ENCODE measurements around the gene ZNF324.
"Not testable (repeated sequence)": the region's sequence is repeated elsewhere in the genome, so short reads cannot be mapped to it uniquely, and the experiment has no call there.

Gene ZNF324

GRCh38 chr19:58498316-58499020, 31.6 kb downstream of the ZNF324 start:
- FAIRE-seq (no peak), DNase-seq (ENCODE audit: insufficient read length, low spot score) (no peak)

GRCh38 chr19:58499021-58499927, 32.4 kb downstream of the ZNF324 start:
- FAIRE-seq, result peak; percentile 55

DNA sequence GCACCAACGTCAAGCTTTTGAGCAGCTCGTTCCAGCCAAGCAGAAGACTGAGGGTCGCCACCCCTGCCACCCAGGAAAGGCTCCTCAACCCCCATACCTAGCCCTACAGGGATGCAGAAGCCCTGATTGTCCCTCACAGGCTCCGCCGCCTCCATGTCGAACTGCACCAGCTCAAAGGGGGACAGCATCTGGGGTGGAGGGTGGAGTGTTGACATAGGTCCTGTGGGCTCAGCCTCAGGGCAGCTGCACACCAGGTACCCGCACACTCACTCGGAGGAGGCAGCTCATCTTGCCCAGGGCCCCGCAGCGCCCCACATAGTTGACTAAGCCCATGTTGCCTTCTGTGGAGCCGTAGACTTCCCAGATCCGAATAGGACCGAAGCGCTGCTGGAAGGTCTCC, 33.4 kb downstream of the ZNF324 start:
- DNase-seq (ENCODE audit: insufficient read length, low spot score) (no peak), FAIRE-seq (no peak)

More at GRCh38 chr19:58499021-58499927, 32.4 kb downstream of the ZNF324 start:
- DNase-seq (ENCODE audit: insufficient read length, low spot score), result peak; percentile 95

DNA sequence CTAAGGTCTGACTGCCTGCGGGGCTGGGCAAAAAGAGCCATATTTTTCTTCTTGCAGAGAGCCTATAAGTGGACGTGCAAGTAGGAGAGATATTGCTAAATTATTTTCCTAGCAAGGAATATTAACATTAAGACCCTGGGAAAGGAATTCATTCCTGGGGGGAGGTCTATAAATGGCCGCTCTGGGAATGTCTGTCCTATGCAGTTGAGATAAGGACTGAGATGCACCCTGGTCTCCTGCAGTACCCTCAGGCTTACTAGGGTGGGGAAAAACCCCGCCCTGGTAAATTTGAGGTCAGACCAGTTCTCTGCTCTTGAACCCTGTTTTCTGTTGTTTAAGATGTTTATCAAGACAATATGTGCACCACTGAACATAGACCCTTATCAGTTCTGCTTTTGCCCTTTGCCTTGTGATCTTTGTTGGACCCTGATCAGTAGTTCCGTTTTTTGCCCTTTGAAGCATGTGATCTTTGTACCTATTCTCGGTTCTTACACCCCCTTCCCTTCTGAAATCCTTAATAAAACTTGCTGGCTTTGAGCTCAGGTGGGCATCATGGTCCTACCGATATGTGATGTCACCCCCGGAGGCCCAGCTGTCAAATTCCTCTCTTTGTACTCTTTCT, 40.8 kb downstream of the ZNF324 start:
- DNase-seq (ENCODE audit: insufficient read length, low spot score); FAIRE-seq: not testable (repeated sequence)

DNA sequence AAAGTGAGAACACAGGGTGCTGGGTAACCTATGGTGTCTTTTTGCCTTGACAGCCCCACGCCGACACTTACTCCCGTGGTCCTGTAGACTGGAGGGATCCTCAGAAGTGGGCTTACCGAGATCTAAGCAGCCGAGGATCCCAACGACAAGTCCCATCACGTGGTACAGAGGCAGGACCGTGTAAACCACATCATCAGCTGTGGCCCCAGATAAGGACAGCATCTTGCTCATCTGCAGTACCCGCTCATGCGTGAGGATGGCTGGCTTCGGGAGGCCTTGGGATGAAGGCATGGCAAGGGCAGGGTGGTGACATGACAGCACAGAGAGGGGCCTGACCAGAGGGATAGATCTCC, 42.8 kb downstream of the ZNF324 start:
- no peak for FAIRE-seq
- DNase-seq (ENCODE audit: insufficient read length, low spot score), result no peak

DNA sequence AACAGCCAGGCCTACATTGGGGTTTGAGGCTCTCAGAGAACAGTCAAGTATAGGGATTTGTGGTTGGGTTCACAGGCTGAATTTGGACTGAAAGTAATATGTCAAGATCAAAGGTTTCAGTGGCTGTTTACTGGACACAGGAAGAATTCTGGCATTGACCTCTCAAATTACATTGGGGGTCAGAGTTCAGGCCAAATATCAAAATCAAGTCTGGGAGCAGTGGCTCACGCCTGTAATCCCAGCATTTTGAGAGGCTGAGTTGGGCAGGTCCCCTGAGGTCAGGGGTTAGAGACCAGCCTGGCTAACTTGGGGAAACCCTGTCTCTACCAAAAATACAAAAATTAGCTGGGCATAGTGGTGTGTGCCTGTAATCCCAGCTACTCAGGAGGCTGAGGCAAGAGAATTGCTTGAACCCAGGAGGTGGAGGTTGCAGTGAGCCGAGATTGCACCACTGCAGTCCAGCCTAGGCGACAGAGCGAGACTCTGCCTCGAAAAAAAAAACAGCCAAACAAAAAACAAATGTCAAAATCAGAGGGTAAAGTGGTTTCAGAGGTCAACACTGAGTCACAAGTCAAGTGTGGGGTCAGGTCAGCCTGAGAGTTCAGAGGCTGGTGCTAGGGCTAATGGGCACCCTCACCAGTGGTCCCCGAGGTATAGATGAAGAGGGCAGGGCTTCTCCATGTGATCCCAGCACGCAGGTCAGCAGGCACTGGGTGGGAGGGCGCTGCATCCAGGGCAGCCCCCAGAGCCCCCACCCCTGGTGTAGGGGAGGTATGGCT, 43.4 kb downstream of the ZNF324 start:
- DNase-seq (ENCODE audit: insufficient read length, low spot score) (no peak), FAIRE-seq (no peak)

GRCh38 chr19:58511353-58512208, 44.7 kb downstream of the ZNF324 start, which contains the start of gene SLC27A5:
Gene SLC27A5 (minus strand): TSS chr19:58511992. CDS start chr19:58511955, 37 bp downstream.
- FAIRE-seq (no peak), DNase-seq (ENCODE audit: insufficient read length, low spot score) (no peak)

DNA sequence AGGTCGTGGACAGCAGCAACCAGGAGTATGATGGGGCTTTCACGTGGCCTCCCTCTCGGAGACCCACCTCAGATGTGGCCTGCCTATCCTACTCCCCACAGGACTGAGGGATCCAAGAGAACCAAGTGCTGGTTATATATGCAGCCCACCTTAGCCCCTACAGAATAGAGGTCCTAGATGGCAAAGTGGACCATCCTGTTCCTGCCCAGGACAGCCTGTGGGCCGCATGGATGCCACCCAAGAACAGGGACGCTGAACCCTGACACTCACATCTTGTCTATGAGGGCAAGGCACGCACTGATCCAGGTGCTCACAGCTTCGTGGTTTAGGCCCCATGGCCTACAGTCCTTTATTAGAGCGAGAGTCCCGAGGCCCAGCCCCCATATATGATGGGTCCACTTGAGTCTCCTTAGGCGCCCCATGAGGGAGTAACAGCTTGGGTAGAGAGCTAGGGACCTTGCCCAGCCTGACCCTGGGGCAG, 46.4 kb downstream of the ZNF324 start:
- DNase-seq (ENCODE audit: insufficient read length, low spot score) (no peak), FAIRE-seq (no peak)

DNA sequence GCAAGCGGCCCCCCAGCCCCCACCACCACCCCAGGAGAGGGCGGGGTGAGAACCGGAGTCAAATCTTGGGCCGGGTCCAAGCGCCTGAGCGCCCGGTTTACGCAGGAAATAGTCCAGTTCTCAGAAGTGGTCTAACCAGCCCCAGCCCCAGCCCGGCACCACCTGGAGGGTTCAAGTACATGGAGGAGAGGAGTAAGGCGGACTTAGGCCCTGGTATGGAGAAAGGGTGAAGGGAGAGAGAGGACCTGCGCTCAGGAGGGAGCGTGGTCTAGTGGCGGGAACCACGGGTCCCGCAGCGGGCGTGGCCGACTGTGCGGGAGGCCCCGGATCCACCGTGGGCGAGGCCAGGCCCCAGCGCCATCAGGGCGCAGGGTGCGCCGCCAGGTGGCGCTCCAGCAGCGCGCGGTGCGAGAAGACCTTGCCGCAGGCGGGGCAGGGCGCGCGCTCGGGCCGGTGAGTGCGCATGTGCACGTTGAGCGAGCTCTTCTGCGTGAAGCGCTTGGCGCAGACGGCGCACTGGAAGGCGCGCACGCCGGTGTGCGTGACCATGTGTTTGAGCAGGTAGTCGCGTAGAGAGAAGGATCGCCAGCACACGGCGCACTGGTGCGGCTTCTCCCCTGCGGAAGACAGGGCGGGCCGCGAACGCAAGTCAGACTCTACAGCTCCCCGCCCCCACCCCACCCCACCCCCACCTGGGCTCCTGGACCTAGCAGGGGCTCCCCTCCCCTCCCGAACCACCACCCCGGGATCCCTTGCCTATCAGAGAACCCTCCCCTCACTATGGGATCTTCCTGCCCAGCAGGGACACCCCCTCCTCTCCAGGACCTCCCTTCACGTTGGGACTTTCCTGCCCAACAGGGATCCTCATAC, 47.0 kb downstream of the ZNF324 start:
- DNase-seq (ENCODE audit: insufficient read length, low spot score) (no peak), FAIRE-seq (no peak)

DNA sequence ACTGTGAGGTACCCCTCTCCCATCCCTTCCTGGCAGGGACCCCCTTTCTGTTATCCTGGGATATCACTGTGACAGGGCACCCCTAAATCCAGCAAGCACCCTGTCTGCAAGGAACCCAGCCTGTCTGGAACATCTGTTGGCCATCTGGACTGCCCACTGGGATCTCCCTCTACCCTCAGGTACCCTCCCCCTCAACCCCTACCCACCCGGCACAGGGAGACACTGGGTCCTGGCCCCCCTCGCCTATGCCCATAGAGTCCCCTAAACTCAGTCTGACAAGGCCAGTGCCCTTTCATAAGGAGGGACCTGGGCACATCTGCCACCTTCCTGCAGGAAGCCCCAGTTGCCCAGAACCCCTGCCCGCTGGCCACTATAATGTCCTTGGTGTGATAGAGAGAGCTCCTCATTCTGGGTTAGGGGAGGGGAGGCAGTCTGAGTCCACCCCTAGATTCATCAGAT, 47.7 kb downstream of the ZNF324 start:
- FAIRE-seq (no peak), DNase-seq (ENCODE audit: insufficient read length, low spot score) (no peak)

GRCh38 chr19:58515259-58515658, 48.4 kb downstream of the ZNF324 start:
- FAIRE-seq, result no peak

DNA sequence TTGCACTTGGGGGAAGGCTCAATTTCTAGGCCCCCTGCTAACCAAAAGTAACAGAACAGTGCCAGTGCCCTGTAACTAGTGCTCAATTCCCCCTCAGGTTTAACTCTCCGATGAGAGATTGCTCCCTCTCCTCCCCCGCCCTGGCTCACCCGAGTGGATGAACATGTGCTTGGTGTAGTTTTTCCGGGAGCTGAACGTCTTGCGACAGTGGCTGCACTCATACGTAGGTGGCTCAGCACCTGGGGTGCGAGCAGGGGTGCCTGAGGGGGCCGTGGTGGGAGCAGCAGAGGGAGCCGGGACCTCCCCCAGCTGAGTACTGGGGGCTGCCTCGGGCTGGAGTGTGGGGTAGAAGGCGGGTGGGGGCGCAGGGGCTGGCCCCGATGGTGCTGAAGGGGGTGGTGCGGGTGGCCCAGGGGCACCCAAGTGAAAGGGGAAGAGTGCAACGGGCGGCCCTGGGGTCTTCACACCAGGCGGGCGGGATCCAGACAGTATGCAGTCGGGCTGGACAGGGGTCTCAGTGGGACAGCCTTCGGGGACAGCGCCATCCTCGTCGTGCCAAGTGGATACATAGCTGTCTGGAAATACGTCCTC, 49.5 kb downstream of the ZNF324 start:
- DNase-seq (ENCODE audit: insufficient read length, low spot score) (no peak), FAIRE-seq (no peak)

More at GRCh38 chr19:58515259-58515658, 48.4 kb downstream of the ZNF324 start:
- DNase-seq (ENCODE audit: insufficient read length, low spot score), result no peak

GRCh38 chr19:58516964-58517833, 50.3 kb downstream of the ZNF324 start:
- DNase-seq (ENCODE audit: insufficient read length, low spot score) (no peak), FAIRE-seq (no peak)

GRCh38 chr19:58518256-58519086, 51.6 kb downstream of the ZNF324 start:
- no peak for DNase-seq (ENCODE audit: insufficient read length, low spot score)

GRCh38 chr19:58519087-58519354, 52.1 kb downstream of the ZNF324 start:
- FAIRE-seq (peak; percentile 23), DNase-seq (ENCODE audit: insufficient read length, low spot score) (peak; percentile 84)

More at GRCh38 chr19:58518256-58519086, 51.6 kb downstream of the ZNF324 start:
- no peak for FAIRE-seq

All from HTR-8/SVneo (cell line).